H1 (cell line): ENCODE measurements around the gene PLGRKT. TPM values are rescaled to one million over a fixed set of nuclear protein-coding genes. Genes with fewer than 3 reads are reported as not detected.

Experiments
- CTCF ChIA-PET: fragments of 300-600 bp; sonication (Branson Sonifier 250); formaldehyde crosslinking; loops from one replicate; lab custom pipeline; 2021; ENCODE audit not compliant: partially characterized antibody; lab: Charles Lee
- POLR2A ChIA-PET: fragments of 300-600 bp; sonication (Branson Sonifier 250); formaldehyde crosslinking; loops from one replicate; lab custom pipeline; 2021; ENCODE audit warnings: inconsistent platforms; ENCODE audit not compliant: partially characterized antibody; lab: Charles Lee
- DNase-seq, 2 experiments: peaks; one replicate each; pipeline versions ENCODE4 v3.0.0 to v3.0.0-alpha.2; 2010 to 2022; ENCODE audit warnings: low spot score in 2 of 2, low read depth in 1 of 2, mixed read lengths in 1 of 2
- FAIRE-seq: peaks from 2 replicates; lab custom pipeline; 2011; peaks lifted over from hg19 to GRCh38; lab: Jason Lieb, UNC
- H2AFZ ChIP-seq: 2 replicates; pipeline ENCODE4 v1.8.1; 2012; ENCODE audit warnings: low read length, inconsistent platforms
- H2AK5ac ChIP-seq: 2 replicates; pipeline ENCODE4 v1.6.1; 2013; ENCODE audit warnings: low read depth, low read length
- H2BK120ac ChIP-seq: replicated peaks from 2 replicates; pipeline ENCODE3; 2013; ENCODE audit warnings: low read depth, low read length, inconsistent platforms
- H2BK12ac ChIP-seq: 2 replicates; pipeline ENCODE4 v1.6.1; 2013; ENCODE audit warnings: low read depth, low read length
- H2BK15ac ChIP-seq: 2 replicates; pipeline ENCODE4 v1.6.1; 2013; ENCODE audit warnings: low read length
- H2BK20ac ChIP-seq: 2 replicates; pipeline ENCODE4 v1.6.1; 2013; ENCODE audit warnings: low read length
- H2BK5ac ChIP-seq: 2 replicates; pipeline ENCODE4 v1.6.1; 2013; ENCODE audit warnings: low read depth, low read length
- H3K14ac ChIP-seq: 2 replicates; pipeline ENCODE4 v1.6.1; 2013; ENCODE audit warnings: inconsistent platforms; ENCODE audit not compliant: insufficient read length
- H3K18ac ChIP-seq: 2 replicates; pipeline ENCODE4 v1.6.1; 2013; ENCODE audit warnings: low read length; ENCODE audit errors: extremely low read depth
- H3K23ac ChIP-seq: 2 replicates; pipeline ENCODE4 v1.6.1; 2013; ENCODE audit warnings: inconsistent platforms; ENCODE audit not compliant: insufficient read length
- H3K23me2 ChIP-seq: 2 replicates; pipeline ENCODE4 v1.6.1; 2013; ENCODE audit warnings: low read depth, low read length
- H3K27ac ChIP-seq: 2 replicates; pipeline ENCODE4 v1.6.1; 2011; ENCODE audit warnings: low read depth, low read length, inconsistent platforms
- H3K27me3 ChIP-seq, 4 experiments: replicated peaks in 1 of 4; 1 replicate in 1 of 4; 2 replicates in 3 of 4; pipeline versions ENCODE4 v1.6.1 to v1.8.1; 2011 to 2013; ENCODE audit warnings: low read length in 3 of 4, mild to moderate bottlenecking in 3 of 4, inconsistent platforms in 2 of 4, mixed read lengths in 2 of 4, moderate library complexity in 1 of 4; ENCODE audit not compliant: control insufficient read depth in 3 of 4, insufficient read depth in 3 of 4; ENCODE audit errors: extremely low read depth in 1 of 4
- H3K36me3 ChIP-seq, 4 experiments: 2 replicates each; pipeline versions ENCODE4 v1.6.1 to v1.8.1; 2011 to 2013; ENCODE audit warnings: mild to moderate bottlenecking in 4 of 4, low read length in 3 of 4, moderate library complexity in 2 of 4, control low read depth in 1 of 4, inconsistent platforms in 1 of 4; ENCODE audit not compliant: insufficient read depth in 4 of 4, control insufficient read depth in 2 of 4
- H3K4ac ChIP-seq: replicated peaks from 2 replicates; pipeline ENCODE3; 2013; ENCODE audit warnings: low read length, low read depth, mixed read lengths, inconsistent platforms; ENCODE audit not compliant: insufficient read length
- H3K4me1 ChIP-seq, 4 experiments: replicated peaks in 1 of 4; 1 replicate in 1 of 4; 2 replicates in 3 of 4; pipeline versions ENCODE4 v1.6.1 to v1.8.1; 2011 to 2013; ENCODE audit warnings: low read length in 3 of 4, inconsistent platforms in 2 of 4, mixed read lengths in 1 of 4; ENCODE audit not compliant: insufficient read depth in 4 of 4, control insufficient read depth in 3 of 4
- H3K4me2 ChIP-seq, 2 experiments: 2 replicates each; pipeline versions ENCODE4 v1.6.1 to v1.8.1; 2011 to 2013; ENCODE audit warnings: low read depth in 2 of 2, low read length in 2 of 2, control low read depth in 1 of 2, inconsistent platforms in 1 of 2, mild to moderate bottlenecking in 1 of 2; ENCODE audit not compliant: insufficient read depth in 1 of 2
- H3K4me3 ChIP-seq, 4 experiments: fragments of 200-600, 300-600 bp in 1 of 4; sonication (generic), shearing (Covaris generic), sonication (Bioruptor Twin) in 1 of 4; 2 replicates each; pipeline versions ENCODE4 v1.5.1 to v1.8.1; 2011 to 2016; ENCODE audit warnings: low read length in 4 of 4, low read depth in 3 of 4, control low read depth in 2 of 4, inconsistent platforms in 2 of 4, mild to moderate bottlenecking in 2 of 4, mixed read lengths in 1 of 4, moderate library complexity in 1 of 4; ENCODE audit not compliant: insufficient read depth in 2 of 4; ENCODE audit errors: extremely low read depth in 1 of 4
- H3K56ac ChIP-seq: replicated peaks from 2 replicates; pipeline ENCODE3; 2013; ENCODE audit warnings: low read depth, mild to moderate bottlenecking, mixed read lengths, low read length, inconsistent platforms; ENCODE audit not compliant: insufficient read length
- H3K79me1 ChIP-seq: 2 replicates; pipeline ENCODE4 v1.6.1; 2013; ENCODE audit warnings: low read depth, low read length, control low read depth
- H3K79me2 ChIP-seq, 2 experiments: 2 replicates each; pipeline versions ENCODE4 v1.6.1 to v1.8.1; 2012 to 2013; ENCODE audit warnings: low read length in 2 of 2, mild to moderate bottlenecking in 2 of 2, inconsistent platforms in 1 of 2; ENCODE audit not compliant: insufficient read depth in 2 of 2, control insufficient read depth in 1 of 2
- H3K9ac ChIP-seq, 4 experiments: replicated peaks in 1 of 4; 1 replicate in 1 of 4; 2 replicates in 3 of 4; pipeline versions ENCODE4 v1.6.1 to v1.8.1; 2011 to 2013; ENCODE audit warnings: low read depth in 3 of 4, low read length in 3 of 4, control low read depth in 2 of 4, mild to moderate bottlenecking in 2 of 4, moderate library complexity in 2 of 4, inconsistent platforms in 1 of 4; ENCODE audit errors: extremely low read depth in 1 of 4
- H3K9me3 ChIP-seq, 2 experiments: 2 replicates each; pipeline versions ENCODE4 v1.6.1 to v1.8.1; 2012 to 2013; ENCODE audit warnings: mild to moderate bottlenecking in 2 of 2, moderate library complexity in 2 of 2, control low read depth in 1 of 2, inconsistent platforms in 1 of 2, low read depth in 1 of 2, low read length in 1 of 2, mixed read lengths in 1 of 2; ENCODE audit not compliant: insufficient read depth in 2 of 2
- H4K20me1 ChIP-seq, 2 experiments: replicated peaks in 1 of 2; 2 replicates each; pipeline versions ENCODE3 to v1.8.1; 2011 to 2013; ENCODE audit warnings: inconsistent platforms in 2 of 2, low read length in 2 of 2, mild to moderate bottlenecking in 1 of 2; ENCODE audit not compliant: insufficient read depth in 2 of 2, control insufficient read depth in 1 of 2
- H4K5ac ChIP-seq: 2 replicates; pipeline ENCODE4 v1.6.1; 2013; ENCODE audit warnings: low read length, low read depth, mixed read lengths, inconsistent platforms; ENCODE audit not compliant: insufficient read length
- H4K8ac ChIP-seq: 2 replicates; pipeline ENCODE4 v1.8.0; 2013; ENCODE audit warnings: mild to moderate bottlenecking, moderate library complexity, low read length, inconsistent platforms; ENCODE audit not compliant: insufficient read depth; ENCODE audit errors: extremely low read depth
- H4K91ac ChIP-seq: replicated peaks from 2 replicates; pipeline ENCODE3; 2013; ENCODE audit warnings: low read length, mixed read lengths, inconsistent platforms; ENCODE audit not compliant: insufficient read length
- EZH2 ChIP-seq: fragments of 200-600 bp; sonication (generic); IDR thresholded peaks from 2 replicates; pipeline ENCODE4 v1.7.1; 2012; ENCODE audit warnings: low read depth, mild to moderate bottlenecking, moderate library complexity, low read length, inconsistent platforms; ENCODE audit not compliant: severe bottlenecking
- NANOG ChIP-seq: IDR thresholded peaks from 2 replicates; pipeline ENCODE4 v1.6.1; 2011; ENCODE audit warnings: low read length, low read depth, mild to moderate bottlenecking, inconsistent platforms; ENCODE audit not compliant: insufficient read depth, poor library complexity, severe bottlenecking
- SP1 ChIP-seq: IDR thresholded peaks from 2 replicates; pipeline ENCODE4 v1.6.1; 2011; ENCODE audit warnings: low read depth, low read length
- SUZ12 ChIP-seq: fragments of 200-600 bp; sonication (generic); IDR thresholded peaks from 2 replicates; pipeline ENCODE4 v1.6.1; 2012; ENCODE audit warnings: mild to moderate bottlenecking, inconsistent platforms, low read length, moderate library complexity, mixed read lengths
- TCF12 ChIP-seq: IDR thresholded peaks from 2 replicates; pipeline ENCODE4 v1.6.1; 2011; ENCODE audit warnings: low read depth, mild to moderate bottlenecking, low read length
- WGBS, 2 experiments: shearing (Covaris generic) in 1 of 2; methylation state at CpG; one replicate each; pipeline versions ENCODE4 v1.1.6 to v1.1.7; 2013 to 2015; ENCODE audit warnings: low lambda C conversion rate in 2 of 2, mixed read lengths in 2 of 2, inconsistent platforms in 1 of 2, low coverage in 1 of 2, missing lambda C conversion rate in 1 of 2; ENCODE audit not compliant: insufficient replicate concordance in 2 of 2, insufficient coverage in 1 of 2, insufficient read length in 1 of 2; ENCODE audit errors: extremely low coverage in 1 of 2, missing lambda C conversion rate in 1 of 2; 5-methylcytosine and 5-hydroxymethylcytosine counted together
- polyA plus RNA-seq, 7 experiments: library from polyadenylated mRNA; depleted of rRNA in 3 of 7; stranded (reverse) in 5 of 7; unstranded in 2 of 7; fragments of >200 nt in 5 of 7; fragments of 200-250 nt in 2 of 7; gene quantifications; 1 replicate in 5 of 7; 2 replicates in 1 of 7; 4 replicates in 1 of 7; pipeline versions ENCODE4 v1.2.1 to v1.2.3, GENCODE V29; 2011 to 2013; ENCODE audit warnings: missing spikeins in 2 of 7, mixed read lengths in 2 of 7
- total RNA-seq: library from RNA; stranded (reverse); fragmentation: NEBNext Ultra II Directional; extraction: Animal tissue kit (Norgen Biotek cat#: 25700); gene quantifications from 2 replicates; pipeline ENCODE4 v1.2.1, GENCODE V29; 2021

The PLGRKT gene
- total and polyA plus RNA-seq, 2 of the 8 experiments (the other 6 are each of a cell fraction or from before 2014, with no cell fraction given), result 5.4 to 15.7 TPM

DNA sequence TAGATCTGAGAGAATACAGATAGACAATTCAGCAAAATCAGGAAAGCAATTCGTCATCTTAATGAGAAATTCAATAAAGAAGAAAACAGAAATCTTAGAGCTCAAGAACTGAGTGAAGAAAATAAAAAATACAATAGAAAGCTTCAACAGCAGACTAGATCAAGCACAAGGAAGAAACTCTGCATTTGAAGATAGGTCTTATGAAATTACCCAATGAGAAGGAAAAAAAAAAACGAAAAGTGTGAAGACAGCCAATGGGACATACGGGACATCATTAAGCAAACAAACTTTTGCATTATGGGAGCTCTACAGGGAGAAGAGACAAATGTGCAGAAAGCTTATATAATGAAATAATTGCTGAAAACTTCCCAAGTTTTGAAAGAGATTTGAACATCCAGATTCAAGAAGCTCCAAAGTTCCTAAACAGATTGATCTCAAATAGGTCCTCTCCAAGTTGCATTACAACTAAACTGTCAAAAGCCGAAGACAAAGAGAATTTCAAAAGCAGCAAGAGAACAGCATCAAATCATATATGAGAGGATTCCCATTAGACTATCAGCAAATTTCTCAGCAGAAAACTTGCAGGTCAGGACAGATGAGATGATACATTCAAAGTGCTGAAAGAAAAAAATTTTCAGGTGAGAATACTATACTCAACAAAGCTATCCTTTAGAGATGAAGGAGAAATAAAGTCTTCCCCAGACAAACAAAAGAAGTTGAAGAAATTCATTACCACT is 122.4 kb downstream of the PLGRKT start:
- H3K18ac ChIP-seq, result no peak overlapping the region
- WGBS, 2 experiments, result 63% methylated on average over 4 of the region's 4 CpGs; no CpG with 5 or more reads in 1 of the 2 experiments
- no peak overlapping the region for H2BK15ac ChIP-seq
- no peak overlapping the region for H2BK120ac ChIP-seq
- no peaks in the 10 kb centered on the region for H3K4me1 ChIP-seq
- no peak overlapping the region for H2BK5ac ChIP-seq
- H3K27ac ChIP-seq, result no peak overlapping the region
- H2AK5ac ChIP-seq, result no peak overlapping the region
- ChIA-PET CTCF (no interaction called here), POLR2A (interaction anchor here (0.9 kb wide), 1 partner anchor 12 kb away, joined by 3 read pairs; no protein-coding TSS in a partner anchor)
- H3K36me3 ChIP-seq, result no peaks in the 10 kb centered on the region
- no peak for FAIRE-seq
- H4K8ac ChIP-seq, result no peak overlapping the region
- no peak overlapping the region for H3K9ac ChIP-seq
- H2BK12ac ChIP-seq, result no peak overlapping the region
- H3K27me3 ChIP-seq, result no peaks in the 10 kb centered on the region
- H3K23me2 ChIP-seq, result no peaks in the 10 kb centered on the region
- no peak overlapping the region for H2BK20ac ChIP-seq
- no peaks in the 10 kb centered on the region for H3K79me2 ChIP-seq
- no peak overlapping the region for H3K4me2 ChIP-seq
- H3K4me3 ChIP-seq, result no peak overlapping the region
- H3K9me3 ChIP-seq, result peaks cover 0 to 5% of the 10 kb centered on the region in 2 experiments; a peak in 1 of 4 replicates
- no peak for TF ChIP-seq SP1
- TF ChIP-seq SUZ12, result no peak
- TF ChIP-seq NANOG, result no peak
- no peak for TF ChIP-seq TCF12
- TF ChIP-seq EZH2, result no peak
- H3K14ac ChIP-seq, result no peak overlapping the region
- DNase-seq, result no peak
- H4K91ac ChIP-seq, result no peak overlapping the region
- H3K4ac ChIP-seq, result no peak overlapping the region
- no peak overlapping the region for H4K5ac ChIP-seq
- no peak overlapping the region for H3K23ac ChIP-seq
- H3K56ac ChIP-seq, result no peak overlapping the region
- H3K79me1 ChIP-seq, result no peaks in the 10 kb centered on the region
- H4K20me1 ChIP-seq, result no peaks in the 10 kb centered on the region
- H2AFZ ChIP-seq, result no peak overlapping the region
